Stimulated activated CD4-positive, alpha-beta T cell treated with anti-CD3 and anti-CD28 coated beads, Interleukin-1b, Interleukin-23, amount 100 ng/mL, for 48 hours (primary cell): Measurements from ENCODE around the gene PSMB8.
A peak's percentile ranks its signal among the peaks of the same experiment; 100 is the strongest.
"Not testable (repeated sequence)": the region's sequence is repeated elsewhere in the genome, so short reads cannot be mapped to it uniquely, and the experiment has no call there.

Experiments used
- DNase-seq: peaks from one replicate; pipeline ENCODE4 v3.0.0-alpha.2; 2020

The PSMB8 gene

GRCh38 chr6:32843979-32844838 is at the start of gene PSMB8:
PSMB8 (minus strand) TSS chr6:32844047; CDS start chr6:32843996, 51 bp downstream.
- DNase-seq, result peak; percentile 98

DNA sequence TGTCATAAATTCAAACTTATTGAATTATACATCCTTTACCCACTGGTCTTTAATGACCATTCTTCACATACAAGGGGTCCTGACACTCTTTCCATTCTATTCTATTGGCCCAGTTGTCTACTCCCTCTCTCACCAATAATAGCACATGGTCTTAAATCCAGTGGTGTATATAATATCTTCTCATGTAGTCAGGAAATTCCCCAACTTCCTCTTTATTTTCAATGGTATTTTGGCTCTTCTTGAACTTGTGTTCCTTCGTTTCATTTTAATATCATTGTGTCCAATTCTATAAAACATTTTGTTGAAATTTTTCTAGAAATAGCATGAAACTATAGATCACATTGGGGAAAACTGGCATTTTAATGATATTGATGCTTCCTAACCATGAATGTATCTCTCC is 47.0 kb upstream of the PSMB8 start:
- DNase-seq, result no peak

DNA sequence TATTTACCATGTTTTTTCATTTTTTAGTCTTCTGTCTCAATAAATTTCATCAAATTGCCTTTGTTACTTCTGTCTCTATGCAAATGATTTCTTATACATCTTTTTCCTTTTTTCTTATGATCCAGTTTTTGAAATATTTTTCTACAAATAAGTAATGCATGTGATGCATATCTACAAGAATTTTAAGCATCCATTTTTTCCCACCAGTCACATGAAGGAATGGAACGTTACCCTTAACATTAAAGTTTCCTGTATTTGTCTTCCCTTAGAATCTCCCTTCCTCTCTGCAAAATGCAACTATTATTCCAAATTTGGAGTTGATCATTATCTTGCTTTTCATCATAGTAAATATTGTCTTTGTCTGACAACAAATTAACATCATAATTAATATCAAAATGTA is 45.7 kb upstream of the PSMB8 start:
- no peak for DNase-seq

DNA sequence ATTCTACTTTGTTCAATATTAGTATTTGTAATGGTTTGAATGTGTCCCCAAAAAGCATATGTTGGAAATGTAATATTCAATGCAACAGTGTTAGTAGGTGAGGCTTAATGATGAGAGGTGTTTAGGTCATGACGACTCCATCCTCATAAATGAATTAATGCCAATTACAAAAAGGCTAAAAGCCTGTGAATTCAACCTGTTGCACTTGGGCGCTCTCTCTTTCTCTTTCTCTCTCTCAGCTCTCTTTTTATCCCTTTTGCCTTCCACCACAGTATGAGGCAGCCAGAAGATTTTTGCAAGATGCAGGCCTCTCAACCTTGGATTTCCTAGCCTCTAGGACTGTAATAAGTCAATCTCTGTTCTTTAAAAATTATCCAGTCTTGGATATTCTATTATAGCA is 44.7 kb upstream of the PSMB8 start:
- DNase-seq, result no peak

DNA sequence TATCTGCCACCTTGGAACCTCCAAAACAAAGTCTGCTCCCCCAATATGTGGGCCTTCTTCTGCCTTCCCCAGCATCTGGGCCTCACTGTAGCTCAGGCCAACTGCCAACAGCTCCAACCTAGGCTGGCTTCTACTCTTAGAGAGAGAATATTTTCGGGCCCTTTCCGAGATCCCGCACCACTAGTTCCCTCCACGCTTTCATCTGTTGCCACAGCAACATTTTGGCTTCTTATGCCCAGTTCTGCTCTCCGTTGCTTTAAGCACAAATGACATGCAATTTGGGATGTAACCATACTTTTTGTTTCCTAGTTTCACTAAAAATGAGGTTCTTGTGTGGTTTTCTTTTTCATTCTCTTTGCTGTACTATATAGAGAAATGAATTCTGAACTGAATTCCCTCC is 43.8 kb upstream of the PSMB8 start:
- no peak for DNase-seq

GRCh38 chr6:32886681-32887383 is 43.0 kb upstream of the PSMB8 start:
- no peak for DNase-seq

DNA sequence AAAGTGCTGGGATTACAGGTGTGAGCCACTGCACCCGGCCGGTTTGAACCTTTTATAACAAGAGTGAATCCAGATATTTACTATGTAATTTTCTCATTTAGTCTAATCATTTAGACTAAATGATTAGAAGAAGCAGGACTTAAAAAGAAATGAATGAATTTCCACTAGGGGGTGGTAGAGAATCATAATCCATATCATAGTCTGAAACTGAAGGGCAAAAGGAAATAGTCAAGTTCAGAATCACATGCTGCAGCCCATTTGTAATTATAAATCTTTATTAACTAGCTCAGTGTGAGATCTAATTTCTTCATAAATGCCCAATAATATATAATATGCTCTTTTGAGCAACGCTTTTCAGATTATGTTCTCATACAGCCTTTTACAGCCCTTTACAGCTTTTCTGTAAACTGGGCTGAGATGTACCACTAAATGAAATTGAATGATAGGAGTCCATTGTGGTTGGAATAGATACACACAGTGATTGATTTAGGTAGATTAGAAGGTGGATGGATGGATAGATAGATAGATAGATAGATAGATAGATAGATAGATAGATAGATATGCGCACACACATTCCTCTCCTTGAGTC is 41.9 kb upstream of the PSMB8 start:
- no peak for DNase-seq

DNA sequence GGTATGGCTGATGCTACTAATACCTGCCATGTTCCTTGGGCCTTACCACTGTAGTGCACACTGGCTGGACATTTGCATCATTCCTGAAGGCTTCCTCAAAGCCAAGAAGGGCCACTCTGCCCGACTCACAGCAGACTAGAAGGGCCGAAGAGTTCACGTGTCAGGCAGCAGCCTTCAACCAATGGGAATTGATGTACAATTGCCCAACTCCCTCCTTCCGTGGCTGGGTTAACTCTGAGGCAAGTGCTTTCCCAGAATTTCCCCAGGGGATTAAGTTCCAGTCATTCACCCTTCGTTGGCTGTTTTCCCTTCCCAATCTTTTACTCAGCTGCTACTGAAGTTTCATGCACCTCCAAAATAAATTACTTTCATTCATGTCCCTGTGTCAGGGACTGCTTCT is 39.9 kb upstream of the PSMB8 start:
- no peak for DNase-seq

GRCh38 chr6:32882879-32883250 is 39.0 kb upstream of the PSMB8 start:
- no peak for DNase-seq

DNA sequence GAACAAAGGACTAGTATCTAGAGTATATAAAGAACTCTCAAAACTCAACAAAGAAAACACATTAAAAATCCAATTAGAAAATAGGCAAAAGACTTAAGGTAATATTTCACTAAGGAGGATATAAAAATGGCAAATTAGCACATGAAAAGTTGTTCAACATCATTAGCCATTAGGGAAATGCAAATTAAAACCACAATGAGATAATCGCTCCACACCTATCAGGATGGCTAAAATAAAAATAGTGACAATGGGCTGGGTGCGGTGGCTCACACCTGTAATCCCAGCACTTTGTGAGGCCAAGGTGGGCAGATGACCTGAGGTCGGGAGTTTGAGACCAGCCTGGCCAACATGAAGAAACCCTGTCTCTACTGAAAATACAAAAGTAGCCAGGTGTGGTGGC is 37.1 kb upstream of the PSMB8 start:
- DNase-seq, result not testable (repeated sequence)

DNA sequence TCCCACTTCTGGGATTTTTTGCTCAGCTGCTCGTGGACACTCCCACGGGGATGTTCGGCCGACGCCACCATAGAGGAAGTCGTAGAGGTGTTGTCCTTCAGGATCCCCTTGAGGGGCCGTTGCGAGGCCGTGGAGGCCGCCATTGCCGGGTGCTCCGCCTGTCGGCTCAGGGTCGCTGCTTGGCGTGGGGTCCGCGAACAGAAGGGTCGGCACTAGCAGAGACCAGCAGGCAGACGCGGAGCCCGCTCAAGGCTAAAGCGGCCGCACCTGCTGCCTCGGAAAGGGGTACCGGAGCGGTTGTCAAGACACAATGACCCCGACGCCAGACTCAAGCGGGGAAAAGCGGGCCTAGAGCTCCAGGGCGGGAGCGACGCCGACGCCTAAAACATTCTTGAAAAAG is 35.8 kb upstream of the PSMB8 start:
- no peak for DNase-seq

GRCh38 chr6:32876603-32877002 is 32.8 kb upstream of the PSMB8 start:
- DNase-seq, result no peak

DNA sequence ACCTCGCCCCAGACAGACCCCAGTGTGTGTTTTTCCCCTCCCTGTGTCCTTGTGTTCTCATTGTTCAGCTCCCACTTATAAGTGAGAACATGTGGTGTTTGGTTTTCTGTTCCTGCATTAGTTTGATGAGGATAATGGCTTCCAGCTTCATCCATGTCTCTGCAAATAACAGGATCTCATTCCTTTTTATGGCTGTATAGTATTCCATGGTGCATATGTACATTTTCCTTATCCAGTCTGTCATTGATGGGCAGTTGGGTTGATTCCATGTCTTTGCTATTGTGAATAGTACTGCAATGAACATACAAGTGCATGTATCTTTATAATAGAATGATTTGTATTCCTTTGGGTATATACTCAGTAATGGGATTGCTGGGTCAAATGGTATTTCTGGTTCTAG is 30.1 kb upstream of the PSMB8 start:
- not testable (repeated sequence) for DNase-seq

DNA sequence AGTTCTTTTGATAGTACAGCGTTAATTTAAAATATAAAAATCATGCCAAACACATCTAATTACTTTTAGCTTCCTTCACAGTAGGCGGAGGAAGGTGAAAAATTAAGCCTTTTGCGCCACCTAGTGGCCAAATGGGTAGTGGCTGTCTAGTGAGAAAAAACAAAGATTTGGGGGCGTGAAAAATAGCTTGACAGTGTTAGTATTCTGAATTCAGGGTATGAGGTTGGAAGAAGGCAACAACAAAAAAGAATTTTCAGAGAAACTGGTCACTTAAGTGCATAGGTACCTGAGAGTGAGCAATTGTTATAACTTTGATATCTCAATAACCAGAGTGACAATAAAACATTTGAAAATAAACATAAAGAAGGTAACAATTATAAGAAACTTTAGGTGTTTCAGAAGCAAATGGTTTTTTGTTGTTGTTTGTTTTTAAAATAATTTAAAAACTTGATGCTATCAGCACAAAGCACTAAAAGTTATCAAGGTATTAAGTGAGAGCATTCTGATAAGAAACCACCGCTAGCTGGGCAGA is 24.5 kb upstream of the PSMB8 start:
- peak; percentile 79 for DNase-seq

GRCh38 chr6:32867554-32868256 is 23.9 kb upstream of the PSMB8 start:
- no peak for DNase-seq

DNA sequence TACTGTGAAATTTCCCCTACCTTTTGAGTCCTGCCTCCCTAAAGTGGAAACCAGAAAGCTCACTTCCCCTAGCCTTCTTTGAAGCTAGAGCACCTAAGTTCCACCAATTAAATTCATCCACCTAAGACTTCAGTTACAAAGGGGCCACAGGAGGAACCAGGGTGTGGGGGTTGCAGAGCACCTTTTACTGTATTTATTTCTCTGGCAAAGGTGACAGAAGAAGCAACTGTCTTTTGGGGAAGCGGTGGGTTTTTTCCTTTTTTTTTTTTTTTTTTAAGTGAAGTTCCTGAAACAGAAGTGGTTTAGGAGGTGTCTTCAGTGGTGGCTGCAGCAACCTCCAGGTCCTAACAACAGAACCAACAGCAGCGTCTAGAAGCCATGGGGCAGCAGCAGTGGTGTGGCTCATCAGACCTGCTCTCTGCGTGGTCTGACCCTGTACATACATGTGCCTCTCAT is 23.2 kb upstream of the PSMB8 start:
- no peak for DNase-seq

GRCh38 chr6:32865724-32866443 is 22.0 kb upstream of the PSMB8 start:
- DNase-seq, result no peak

- DNase-seq, result no peak
Observed at GRCh38 chr6:32862725-32863124, 18.9 kb upstream of the PSMB8 start.

- no peak for DNase-seq
Observed at GRCh38 chr6:32860674-32861073, 16.8 kb upstream of the PSMB8 start.

GRCh38 chr6:32858194-32858593 is 14.3 kb upstream of the PSMB8 start:
- no peak for DNase-seq

GRCh38 chr6:32857156-32857891 is 13.5 kb upstream of the PSMB8 start:
- no peak for DNase-seq
